HG02571 (cell line): Measurements from ENCODE around the gene UBE2QL1.
"Not testable (repeated sequence)": the region's sequence is repeated elsewhere in the genome, so short reads cannot be mapped to it uniquely, and the experiment has no call there.

Experiments
- ATAC-seq: cut with Tn5 transposase; IDR thresholded peaks from one replicate; pipeline ENCODE4 v1.9.1; 2021; ENCODE audit warnings: mild to moderate bottlenecking, moderate library complexity; ENCODE audit not compliant: unreplicated experiment

The UBE2QL1 gene

GRCh38 chr5:6494939-6495338 lies 46.3 kb downstream of the UBE2QL1 start:
- ATAC-seq = no peak

- no peak for ATAC-seq
These were observed 47.0 kb downstream of the UBE2QL1 start for GRCh38 chr5:6495433-6496206.

GRCh38 chr5:6496207-6496584 lies 47.5 kb downstream of the UBE2QL1 start:
- ATAC-seq = peak; percentile 94

GRCh38 chr5:6496636-6497035 lies 48.0 kb downstream of the UBE2QL1 start:
- ATAC-seq = no peak

- no peak for ATAC-seq
These were observed 48.6 kb downstream of the UBE2QL1 start for GRCh38 chr5:6497262-6497661.

GRCh38 chr5:6498968-6499367 lies 50.3 kb downstream of the UBE2QL1 start:
- ATAC-seq = no peak

- no peak for ATAC-seq
These were observed 53.0 kb downstream of the UBE2QL1 start for GRCh38 chr5:6501701-6502100.

- no peak for ATAC-seq
These were observed 53.8 kb downstream of the UBE2QL1 start for GRCh38 chr5:6502421-6502820.

GRCh38 chr5:6503342-6503741 lies 54.7 kb downstream of the UBE2QL1 start:
- ATAC-seq = no peak

GRCh38 chr5:6504677-6505415 lies 56.2 kb downstream of the UBE2QL1 start:
- no peak for ATAC-seq

GRCh38 chr5:6505416-6505755 lies 56.7 kb downstream of the UBE2QL1 start:
- ATAC-seq = no peak

GRCh38 chr5:6505783-6506557 lies 57.3 kb downstream of the UBE2QL1 start:
- ATAC-seq = no peak

GRCh38 chr5:6506611-6507010 lies 58.0 kb downstream of the UBE2QL1 start:
- ATAC-seq = no peak

GRCh38 chr5:6508931-6509330 lies 60.3 kb downstream of the UBE2QL1 start:
- no peak for ATAC-seq

- ATAC-seq = no peak
These were observed 61.5 kb downstream of the UBE2QL1 start for GRCh38 chr5:6510132-6510531.

GRCh38 chr5:6510973-6511372 lies 62.3 kb downstream of the UBE2QL1 start:
- ATAC-seq = no peak

- ATAC-seq = not testable (repeated sequence)
These were observed 67.2 kb downstream of the UBE2QL1 start for GRCh38 chr5:6515812-6516211.

- ATAC-seq = no peak
These were observed 68.2 kb downstream of the UBE2QL1 start for GRCh38 chr5:6516823-6517222.

GRCh38 chr5:6517510-6517909 lies 68.9 kb downstream of the UBE2QL1 start:
- ATAC-seq = no peak

- ATAC-seq = no peak
These were observed 69.8 kb downstream of the UBE2QL1 start for GRCh38 chr5:6518298-6519057.

- no peak for ATAC-seq
These were observed 71.5 kb downstream of the UBE2QL1 start for GRCh38 chr5:6520201-6520600.
